ENCODE data around the gene FKBP7. TPM values are rescaled to one million over a fixed set of nuclear protein-coding genes. Genes with fewer than 3 reads are reported as not detected.
"Not testable (repeated sequence)": the region's sequence is repeated elsewhere in the genome, so short reads cannot be mapped to it uniquely, and the experiment has no call there.

Gene FKBP7
- total RNA-seq, 4 donors from 2014 or later, result 12.3 to 26.0 (median 17.5) TPM

- H3K27ac ChIP-seq, result no peak overlapping the region
- TF ChIP-seq EP300 (IDR thresholded peaks at IDR 0.05) (no peak), POLR2A (IDR thresholded peaks at IDR 0.05) (no peak), CTCF (IDR thresholded peaks at IDR 0.05) (no peak)
- WGBS, 2 donors, result 57 to 84% methylated on average over 1 of the region's 1 CpG
- no peaks in the 10 kb centered on the region for H3K4me1 ChIP-seq
- H3K4me3 ChIP-seq, result no peak overlapping the region
- peaks cover 0 to 10% (median 0%) of the 10 kb centered on the region in 4 donors for H3K9me3 ChIP-seq
- peaks cover 0 to 81% (median 5%) of the 10 kb centered on the region in 3 donors for H3K36me3 ChIP-seq
- no peaks in the 10 kb centered on the region for H3K27me3 ChIP-seq
- DNase-seq (ENCODE audit: low spot score in 2 of 2), result no peak
Observed at GRCh38 chr2:178428396-178428806, 50.0 kb downstream of the FKBP7 start.

- H3K36me3 ChIP-seq, result peaks cover 0 to 81% (median 5%) of the 10 kb centered on the region in 3 donors
- no peaks in the 10 kb centered on the region for H3K4me1 ChIP-seq
- WGBS, 2 donors, result 72 to 77% methylated on average over 2 of the region's 2 CpGs
- no peak for TF ChIP-seq EP300 (IDR thresholded peaks at IDR 0.05)
- no peak for TF ChIP-seq POLR2A (IDR thresholded peaks at IDR 0.05)
- TF ChIP-seq CTCF (IDR thresholded peaks at IDR 0.05), result no peak
- no peak for DNase-seq (ENCODE audit: low spot score in 2 of 2)
- H3K27me3 ChIP-seq, result no peaks in the 10 kb centered on the region
- no peak overlapping the region for H3K27ac ChIP-seq
- H3K4me3 ChIP-seq, result no peak overlapping the region
- peaks cover 0 to 10% (median 0%) of the 10 kb centered on the region in 4 donors for H3K9me3 ChIP-seq
Observed at GRCh38 chr2:178427458-178427857, 50.9 kb downstream of the FKBP7 start.

- Histone ChIP-seq H3K9me3 (peaks cover 0 to 10% (median 0%) of the 10 kb centered on the region in 4 donors), H3K4me3 (no peak overlapping the region), H3K4me1 (no peaks in the 10 kb centered on the region), H3K27ac (no peak overlapping the region), H3K36me3 (peaks cover 0 to 80% (median under 1%) of the 10 kb centered on the region in 3 donors), H3K27me3 (no peaks in the 10 kb centered on the region)
- DNase-seq (ENCODE audit: low spot score in 2 of 2), result no peak
- TF ChIP-seq EP300 (IDR thresholded peaks at IDR 0.05) (no peak), POLR2A (IDR thresholded peaks at IDR 0.05) (no peak), CTCF (IDR thresholded peaks at IDR 0.05) (no peak)
- WGBS, 2 donors, result 81 to 94% methylated on average over 3 of the region's 3 CpGs
Observed at GRCh38 chr2:178426388-178426787, 52.0 kb downstream of the FKBP7 start.

- DNase-seq (ENCODE audit: low spot score in 2 of 2), result no peak
- Histone ChIP-seq H3K27me3 (no peaks in the 10 kb centered on the region), H3K4me3 (no peak overlapping the region), H3K9me3 (peaks cover 0 to 10% (median 0%) of the 10 kb centered on the region in 4 donors), H3K4me1 (no peaks in the 10 kb centered on the region), H3K27ac (no peak overlapping the region), H3K36me3 (peaks cover 0 to 74% (median 0%) of the 10 kb centered on the region in 3 donors)
- TF ChIP-seq POLR2A (IDR thresholded peaks at IDR 0.05) (no peak), EP300 (IDR thresholded peaks at IDR 0.05) (no peak), CTCF (IDR thresholded peaks at IDR 0.05) (no peak)
- 98% methylated on average over 4 of the region's 4 CpGs for WGBS, 2 donors
Observed at GRCh38 chr2:178425255-178425827, 53.1 kb downstream of the FKBP7 start.

- DNase-seq (ENCODE audit: low spot score in 2 of 2); H3K4me1 ChIP-seq; H3K27ac ChIP-seq; H3K9me3 ChIP-seq; H3K27me3 ChIP-seq; H3K4me3 ChIP-seq: not testable (repeated sequence)
- 93 to 95% methylated on average over 5 of the region's 5 CpGs for WGBS, 2 donors
- peaks cover 0 to 58% (median 0%) of the 10 kb centered on the region in 3 donors for H3K36me3 ChIP-seq
Observed at GRCh38 chr2:178423746-178424145, 54.7 kb downstream of the FKBP7 start.

Measured in tibial nerve (tissue), 4 donors.